Measurements from ENCODE around the gene RNF149.

DNA sequence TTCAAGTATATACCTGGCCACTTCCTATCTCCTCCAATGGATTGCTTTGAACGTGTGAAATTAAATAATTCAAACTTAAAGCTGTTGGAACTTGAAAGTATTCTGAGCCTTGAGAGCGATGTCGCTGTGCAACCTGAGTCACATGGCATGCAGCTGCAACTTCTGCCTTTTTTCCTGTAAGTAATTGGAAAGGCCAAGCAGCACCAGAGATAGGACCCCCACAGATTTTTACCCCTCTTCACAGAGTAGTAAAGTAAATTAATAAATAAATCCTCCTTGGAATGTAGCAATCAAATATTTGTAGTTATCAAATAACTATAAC, 3.2 kb upstream of the RNF149 start:
- TF ChIP-seq, protein P1, sequence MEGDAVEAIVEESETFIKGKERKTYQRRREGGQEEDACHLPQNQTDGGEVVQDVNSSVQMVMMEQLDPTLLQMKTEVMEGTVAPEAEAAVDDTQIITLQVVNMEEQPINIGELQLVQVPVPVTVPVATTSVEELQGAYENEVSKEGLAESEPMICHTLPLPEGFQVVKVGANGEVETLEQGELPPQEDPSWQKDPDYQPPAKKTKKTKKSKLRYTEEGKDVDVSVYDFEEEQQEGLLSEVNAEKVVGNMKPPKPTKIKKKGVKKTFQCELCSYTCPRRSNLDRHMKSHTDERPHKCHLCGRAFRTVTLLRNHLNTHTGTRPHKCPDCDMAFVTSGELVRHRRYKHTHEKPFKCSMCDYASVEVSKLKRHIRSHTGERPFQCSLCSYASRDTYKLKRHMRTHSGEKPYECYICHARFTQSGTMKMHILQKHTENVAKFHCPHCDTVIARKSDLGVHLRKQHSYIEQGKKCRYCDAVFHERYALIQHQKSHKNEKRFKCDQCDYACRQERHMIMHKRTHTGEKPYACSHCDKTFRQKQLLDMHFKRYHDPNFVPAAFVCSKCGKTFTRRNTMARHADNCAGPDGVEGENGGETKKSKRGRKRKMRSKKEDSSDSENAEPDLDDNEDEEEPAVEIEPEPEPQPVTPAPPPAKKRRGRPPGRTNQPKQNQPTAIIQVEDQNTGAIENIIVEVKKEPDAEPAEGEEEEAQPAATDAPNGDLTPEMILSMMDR (IDR thresholded peaks at IDR 0.05; ENCODE audit: insufficient read depth, low read length, poor library complexity, severe bottlenecking), result no peak
- no peak for TF ChIP-seq EZH2phosphoT487 (conservative IDR thresholded peaks at IDR 0.05; ENCODE audit: low read length)
